MM.1S (cell line): ENCODE results near the gene VAC14.
A peak's percentile ranks its signal among the peaks of the same experiment; 100 is the strongest.

ENCODE experiments used
- DNase-seq: peaks from one replicate; pipeline ENCODE4 v3.0.0-alpha.2; 2015
- H2AFZ ChIP-seq: fragments of 300-600 bp; sonication (generic); 2 replicates; pipeline ENCODE4 v1.6.0; 2016; ENCODE audit warnings: antibody characterized with exemption, low read length
- H3F3A ChIP-seq: fragments of 300-600 bp; sonication (generic); 2 replicates; pipeline ENCODE4 v1.6.1; 2016; ENCODE audit warnings: mild to moderate bottlenecking, antibody characterized with exemption, low read length, moderate library complexity, mixed read lengths; ENCODE audit not compliant: insufficient read depth
- H3K27ac ChIP-seq: fragments of 300-600 bp; sonication (generic); 2 replicates; pipeline ENCODE4 v1.5.1; 2016; ENCODE audit warnings: mild to moderate bottlenecking, low read length
- H3K27me3 ChIP-seq: fragments of 300-600 bp; sonication (generic); replicated peaks from 2 replicates; pipeline ENCODE4 v1.6.0; 2016; ENCODE audit warnings: low read length; ENCODE audit not compliant: insufficient read depth
- H3K36me3 ChIP-seq: fragments of 300-600 bp; sonication (generic); replicated peaks from 2 replicates; pipeline ENCODE4 v1.6.1; 2016; ENCODE audit warnings: mild to moderate bottlenecking, low read length, mixed read lengths; ENCODE audit not compliant: insufficient read depth
- H3K4me1 ChIP-seq: fragments of 300-600 bp; sonication (generic); 2 replicates; pipeline ENCODE4 v1.6.1; 2016; ENCODE audit warnings: low read length, mixed read lengths
- H3K4me2 ChIP-seq: fragments of 300-600 bp; sonication (generic); 2 replicates; pipeline ENCODE4 v1.6.0; 2016; ENCODE audit warnings: low read depth, low read length
- H3K4me3 ChIP-seq: fragments of 300-600 bp; sonication (generic); 2 replicates; pipeline ENCODE4 v1.5.1; 2016; ENCODE audit warnings: low read length, mixed read lengths
- H3K79me2 ChIP-seq: fragments of 300-600 bp; sonication (generic); 2 replicates; pipeline ENCODE4 v1.6.1; 2016; ENCODE audit warnings: mixed run types, low read length, mixed read lengths
- H3K9ac ChIP-seq: fragments of 300-600 bp; sonication (generic); 2 replicates; pipeline ENCODE4 v1.6.1; 2016; ENCODE audit warnings: low read length, mixed read lengths
- H3K9me2 ChIP-seq: fragments of 300-600 bp; sonication (generic); replicated peaks from 2 replicates; pipeline ENCODE4 v1.6.1; 2016; ENCODE audit warnings: mild to moderate bottlenecking, low read length, mixed read lengths; ENCODE audit not compliant: insufficient read depth
- H3K9me3 ChIP-seq: fragments of 300-600 bp; sonication (generic); replicated peaks from 2 replicates; pipeline ENCODE4 v1.6.1; 2016; ENCODE audit warnings: mild to moderate bottlenecking, low read length, mixed read lengths; ENCODE audit not compliant: insufficient read depth
- H4K20me1 ChIP-seq: fragments of 300-600 bp; sonication (generic); 2 replicates; pipeline ENCODE4 v1.6.1; 2016; ENCODE audit warnings: mild to moderate bottlenecking, low read length, moderate library complexity, mixed read lengths; ENCODE audit not compliant: insufficient read depth
- EZH2 ChIP-seq: fragments of 300-600 bp; sonication (generic); optimal IDR thresholded peaks from 2 replicates; pipeline ENCODE3; 2017; ENCODE audit warnings: low read depth, mild to moderate bottlenecking, antibody characterized with exemption, low read length, mixed read lengths
- EZH2phosphoT487 ChIP-seq: fragments of 300-600 bp; sonication (generic); IDR thresholded peaks from 2 replicates; pipeline ENCODE4 v1.6.1; 2018; ENCODE audit warnings: antibody characterized with exemption, low read length
- TF ChIP-seq, protein P1 (sequence below): fragments of 300-600 bp; sonication (generic); IDR thresholded peaks from 2 replicates; pipeline ENCODE4 v1.5.1; 2016; ENCODE audit warnings: antibody characterized with exemption, low read length, mixed read lengths

Gene VAC14

DNA sequence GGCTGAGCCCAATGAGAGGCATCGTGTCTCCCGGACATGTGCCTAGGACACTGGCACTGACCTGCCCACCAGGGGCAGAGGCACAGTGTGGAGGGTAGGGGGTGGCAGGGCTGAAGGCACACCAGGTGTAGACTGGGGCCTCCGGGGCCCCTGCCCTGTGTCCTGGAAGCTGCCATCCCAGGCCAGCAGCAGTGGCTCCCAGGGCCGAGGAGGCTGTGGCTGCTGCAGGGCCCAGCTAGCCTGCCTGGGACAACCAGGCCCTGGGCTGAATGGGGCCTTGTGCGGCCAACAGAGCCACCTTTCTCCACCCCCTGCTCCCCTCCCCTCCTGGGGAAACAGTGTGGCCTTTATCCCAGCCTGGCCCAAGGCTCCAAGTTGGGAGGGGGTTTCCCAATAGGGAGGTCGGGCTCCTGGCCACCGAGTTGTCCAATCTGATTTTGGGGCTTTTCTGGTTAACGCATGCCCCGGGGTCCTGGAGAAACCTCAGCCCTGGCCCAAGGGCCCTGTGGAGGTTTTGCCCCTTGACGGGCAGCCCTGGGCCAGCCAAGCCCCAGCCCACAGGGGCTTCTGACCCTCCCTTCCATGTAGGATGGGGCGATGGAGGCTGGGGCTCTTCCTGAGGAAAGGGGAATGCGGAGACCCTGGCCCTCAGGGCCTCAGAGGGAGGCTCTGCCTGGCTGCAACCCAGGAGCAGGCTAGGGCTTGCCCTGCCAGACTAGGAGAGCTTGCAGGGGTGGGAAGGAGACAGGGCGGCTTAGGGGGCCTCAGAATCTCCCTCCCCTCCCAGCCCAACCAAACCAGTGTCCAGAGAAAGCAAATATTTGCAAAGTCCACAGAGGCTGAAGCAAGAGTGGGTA is 119.3 kb downstream of the VAC14 start:
- H3K4me3 ChIP-seq: no peak overlapping the region
- H3K9me2 ChIP-seq: no peaks in the 10 kb centered on the region
- no peaks in the 10 kb centered on the region for H3K4me1 ChIP-seq
- no peak overlapping the region for H3K27ac ChIP-seq
- no peak for DNase-seq
- H2AFZ ChIP-seq: no peak overlapping the region
- H3K79me2 ChIP-seq: no peaks in the 10 kb centered on the region
- no peaks in the 10 kb centered on the region for H3K9me3 ChIP-seq
- H4K20me1 ChIP-seq: no peaks in the 10 kb centered on the region
- no peaks in the 10 kb centered on the region; the same call in 1 of the 2 replicates for H3K27me3 ChIP-seq
- H3K36me3 ChIP-seq: no peaks in the 10 kb centered on the region
- no peak overlapping the region for H3K9ac ChIP-seq
- no peak overlapping the region for H3K4me2 ChIP-seq
- no peaks in the 10 kb centered on the region for H3F3A ChIP-seq
- TF ChIP-seq, protein P1, sequence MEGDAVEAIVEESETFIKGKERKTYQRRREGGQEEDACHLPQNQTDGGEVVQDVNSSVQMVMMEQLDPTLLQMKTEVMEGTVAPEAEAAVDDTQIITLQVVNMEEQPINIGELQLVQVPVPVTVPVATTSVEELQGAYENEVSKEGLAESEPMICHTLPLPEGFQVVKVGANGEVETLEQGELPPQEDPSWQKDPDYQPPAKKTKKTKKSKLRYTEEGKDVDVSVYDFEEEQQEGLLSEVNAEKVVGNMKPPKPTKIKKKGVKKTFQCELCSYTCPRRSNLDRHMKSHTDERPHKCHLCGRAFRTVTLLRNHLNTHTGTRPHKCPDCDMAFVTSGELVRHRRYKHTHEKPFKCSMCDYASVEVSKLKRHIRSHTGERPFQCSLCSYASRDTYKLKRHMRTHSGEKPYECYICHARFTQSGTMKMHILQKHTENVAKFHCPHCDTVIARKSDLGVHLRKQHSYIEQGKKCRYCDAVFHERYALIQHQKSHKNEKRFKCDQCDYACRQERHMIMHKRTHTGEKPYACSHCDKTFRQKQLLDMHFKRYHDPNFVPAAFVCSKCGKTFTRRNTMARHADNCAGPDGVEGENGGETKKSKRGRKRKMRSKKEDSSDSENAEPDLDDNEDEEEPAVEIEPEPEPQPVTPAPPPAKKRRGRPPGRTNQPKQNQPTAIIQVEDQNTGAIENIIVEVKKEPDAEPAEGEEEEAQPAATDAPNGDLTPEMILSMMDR: no peak
- TF ChIP-seq EZH2phosphoT487 (no peak), EZH2 (no peak)

DNA sequence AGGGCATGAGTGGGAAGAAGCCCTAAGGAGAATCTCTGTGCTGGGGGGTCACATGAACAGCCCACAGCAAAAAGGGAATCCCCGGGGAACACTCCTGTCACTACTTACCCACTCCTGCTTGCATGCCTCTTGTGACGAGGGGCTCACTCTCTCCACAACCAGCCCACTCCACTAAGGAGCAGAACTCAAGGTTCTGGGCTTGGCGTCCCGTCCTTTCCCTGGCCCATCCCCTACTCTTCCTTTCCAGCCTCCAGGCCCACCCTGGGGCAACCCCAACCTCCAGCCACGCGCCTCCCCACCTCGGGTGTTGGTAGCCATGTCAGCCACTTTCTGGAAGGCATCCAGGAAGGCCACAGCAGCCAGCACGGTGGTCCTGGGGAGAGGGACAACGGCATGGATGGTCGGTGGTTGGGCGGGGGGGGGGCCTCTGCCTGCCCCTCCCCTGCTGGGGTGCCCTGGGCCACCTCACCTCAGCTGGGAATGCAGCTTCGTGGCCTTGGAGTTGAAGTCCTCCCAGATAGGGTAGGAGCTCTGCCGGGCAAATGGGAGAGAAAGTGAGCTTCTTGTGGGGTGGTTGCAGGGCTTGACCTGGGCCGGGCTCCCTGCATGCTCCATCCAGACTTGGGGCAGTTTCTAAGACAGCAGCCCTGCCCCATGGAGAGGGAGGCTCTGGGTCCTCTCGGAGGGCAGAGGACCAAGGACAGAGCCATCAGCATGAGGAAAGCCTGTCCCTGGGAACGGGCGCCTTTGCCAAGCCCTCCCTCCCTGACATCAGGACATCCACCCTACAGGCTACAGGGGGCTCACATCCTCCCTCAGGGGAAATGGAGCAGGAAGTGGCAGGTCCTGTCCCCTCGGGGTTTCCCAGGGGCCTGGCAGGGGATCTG is 120.2 kb downstream of the VAC14 start:
- Histone ChIP-seq H3K27me3 (no peaks in the 10 kb centered on the region; the same call in 1 of the 2 replicates), H3F3A (no peaks in the 10 kb centered on the region), H3K9me2 (no peaks in the 10 kb centered on the region), H4K20me1 (no peaks in the 10 kb centered on the region), H3K9ac (no peak overlapping the region), H3K36me3 (no peaks in the 10 kb centered on the region), H3K79me2 (no peaks in the 10 kb centered on the region), H3K27ac (no peak overlapping the region), H3K4me3 (no peak overlapping the region), H3K4me2 (no peak overlapping the region; the same call in 1 of the 2 replicates), H2AFZ (no peak overlapping the region), H3K9me3 (no peaks in the 10 kb centered on the region), H3K4me1 (no peaks in the 10 kb centered on the region)
- TF ChIP-seq EZH2 (no peak), EZH2phosphoT487 (no peak)
- TF ChIP-seq, protein P1: no peak
- no peak for DNase-seq

DNA sequence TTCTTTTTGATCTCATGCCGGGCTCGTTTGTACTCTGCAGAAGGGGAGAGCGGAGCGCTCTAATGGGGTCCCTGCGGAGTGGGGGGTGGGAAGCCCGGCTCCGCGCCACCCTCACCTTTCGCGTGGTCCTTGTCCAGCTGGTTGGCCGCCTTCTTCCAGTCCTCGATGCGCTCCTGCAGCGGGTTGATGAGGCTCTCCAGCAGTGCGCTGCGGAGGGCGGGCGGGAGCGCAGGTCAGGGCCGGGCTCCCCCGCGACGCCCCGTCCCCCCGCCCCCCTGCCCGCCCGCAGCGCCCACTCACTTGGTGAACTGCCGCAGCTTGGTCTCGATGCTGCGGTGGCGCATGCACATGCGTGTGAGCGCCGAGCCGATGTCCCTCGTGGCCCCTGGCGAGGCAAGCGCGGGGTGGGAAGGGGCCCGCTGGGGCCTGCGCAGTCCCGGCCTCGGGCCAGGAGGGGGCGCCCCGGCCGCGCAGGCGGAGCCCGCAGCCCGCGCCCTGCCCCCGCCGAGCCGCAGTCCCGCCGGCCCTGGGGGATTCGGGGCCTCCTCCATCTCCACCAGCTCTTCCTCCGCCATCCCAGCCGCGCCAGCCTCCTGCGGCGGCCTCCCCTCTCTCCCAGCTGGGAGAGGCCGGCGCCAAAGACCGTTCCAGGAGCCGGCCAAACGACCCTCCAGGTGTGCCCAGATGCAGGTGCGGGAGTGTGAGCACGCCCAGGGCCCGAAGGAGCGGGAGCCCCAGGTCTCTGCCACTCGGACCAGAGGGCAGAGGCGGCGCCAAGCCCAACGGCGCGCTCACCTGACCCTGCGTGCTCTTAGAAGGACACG is 121.1 kb downstream of the VAC14 start:
- Histone ChIP-seq H3K79me2 (no peaks in the 10 kb centered on the region), H3K27me3 (no peaks in the 10 kb centered on the region; the same call in 1 of the 2 replicates), H3K9me3 (no peaks in the 10 kb centered on the region), H4K20me1 (no peaks in the 10 kb centered on the region), H3K4me1 (no peaks in the 10 kb centered on the region), H3F3A (no peaks in the 10 kb centered on the region), H3K9me2 (no peaks in the 10 kb centered on the region), H3K4me3 (no peak overlapping the region), H3K36me3 (no peaks in the 10 kb centered on the region), H3K9ac (no peak overlapping the region), H3K27ac (no peak overlapping the region), H2AFZ (no peak overlapping the region), H3K4me2 (no peak overlapping the region; the same call in 1 of the 2 replicates)
- no peak for TF ChIP-seq EZH2
- TF ChIP-seq EZH2phosphoT487: no peak
- TF ChIP-seq, protein P1: 0 out of 2 replicates have a peak, but pooled peaks have one; percentile 5
- no peak for DNase-seq
